ENCODE data around the gene GPRIN2. TPM values are rescaled to one million over a fixed set of nuclear protein-coding genes. Genes with fewer than 3 reads are reported as not detected.
A peak's percentile ranks its signal among the peaks of the same experiment; 100 is the strongest.

Gene GPRIN2
- total RNA-seq, 4 donors from 2014 or later = 0.46 to 0.50 TPM; not detected in 2

DNA sequence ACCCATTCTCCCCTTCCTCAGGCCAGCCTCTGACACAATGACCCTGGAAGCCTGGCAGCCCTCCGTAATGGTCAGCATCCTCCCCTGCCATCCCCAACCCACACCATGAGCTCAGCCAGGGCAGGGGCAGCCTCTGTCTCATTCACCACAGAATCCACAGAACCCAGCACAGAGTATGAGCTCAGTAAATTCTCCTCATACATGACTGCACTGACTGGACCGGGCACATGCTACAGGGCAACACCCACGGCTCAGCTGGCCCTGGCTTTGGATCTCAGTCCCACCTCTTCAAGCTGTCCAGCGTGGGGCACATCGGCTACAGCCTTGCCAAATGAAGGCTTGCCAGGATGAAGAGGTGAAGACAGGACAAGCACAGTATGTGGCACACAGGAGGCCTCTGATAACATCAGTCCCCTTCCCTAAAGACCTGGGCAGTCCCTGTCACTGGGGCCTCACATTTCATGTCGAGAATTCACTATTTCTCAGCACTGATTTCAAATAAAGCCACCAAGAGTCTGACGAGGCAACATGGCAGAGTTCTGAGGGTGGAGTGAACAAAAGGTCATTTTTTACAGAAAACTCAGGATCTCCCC is 7.9 kb downstream of the GPRIN2 start:
- DNase-seq (ENCODE audit: low spot score) (no peak), ATAC-seq (ENCODE audit: low FRiP score) (no peak)
- TF ChIP-seq, protein P1, sequence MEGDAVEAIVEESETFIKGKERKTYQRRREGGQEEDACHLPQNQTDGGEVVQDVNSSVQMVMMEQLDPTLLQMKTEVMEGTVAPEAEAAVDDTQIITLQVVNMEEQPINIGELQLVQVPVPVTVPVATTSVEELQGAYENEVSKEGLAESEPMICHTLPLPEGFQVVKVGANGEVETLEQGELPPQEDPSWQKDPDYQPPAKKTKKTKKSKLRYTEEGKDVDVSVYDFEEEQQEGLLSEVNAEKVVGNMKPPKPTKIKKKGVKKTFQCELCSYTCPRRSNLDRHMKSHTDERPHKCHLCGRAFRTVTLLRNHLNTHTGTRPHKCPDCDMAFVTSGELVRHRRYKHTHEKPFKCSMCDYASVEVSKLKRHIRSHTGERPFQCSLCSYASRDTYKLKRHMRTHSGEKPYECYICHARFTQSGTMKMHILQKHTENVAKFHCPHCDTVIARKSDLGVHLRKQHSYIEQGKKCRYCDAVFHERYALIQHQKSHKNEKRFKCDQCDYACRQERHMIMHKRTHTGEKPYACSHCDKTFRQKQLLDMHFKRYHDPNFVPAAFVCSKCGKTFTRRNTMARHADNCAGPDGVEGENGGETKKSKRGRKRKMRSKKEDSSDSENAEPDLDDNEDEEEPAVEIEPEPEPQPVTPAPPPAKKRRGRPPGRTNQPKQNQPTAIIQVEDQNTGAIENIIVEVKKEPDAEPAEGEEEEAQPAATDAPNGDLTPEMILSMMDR (IDR thresholded peaks at IDR 0.05) = no peak

DNA sequence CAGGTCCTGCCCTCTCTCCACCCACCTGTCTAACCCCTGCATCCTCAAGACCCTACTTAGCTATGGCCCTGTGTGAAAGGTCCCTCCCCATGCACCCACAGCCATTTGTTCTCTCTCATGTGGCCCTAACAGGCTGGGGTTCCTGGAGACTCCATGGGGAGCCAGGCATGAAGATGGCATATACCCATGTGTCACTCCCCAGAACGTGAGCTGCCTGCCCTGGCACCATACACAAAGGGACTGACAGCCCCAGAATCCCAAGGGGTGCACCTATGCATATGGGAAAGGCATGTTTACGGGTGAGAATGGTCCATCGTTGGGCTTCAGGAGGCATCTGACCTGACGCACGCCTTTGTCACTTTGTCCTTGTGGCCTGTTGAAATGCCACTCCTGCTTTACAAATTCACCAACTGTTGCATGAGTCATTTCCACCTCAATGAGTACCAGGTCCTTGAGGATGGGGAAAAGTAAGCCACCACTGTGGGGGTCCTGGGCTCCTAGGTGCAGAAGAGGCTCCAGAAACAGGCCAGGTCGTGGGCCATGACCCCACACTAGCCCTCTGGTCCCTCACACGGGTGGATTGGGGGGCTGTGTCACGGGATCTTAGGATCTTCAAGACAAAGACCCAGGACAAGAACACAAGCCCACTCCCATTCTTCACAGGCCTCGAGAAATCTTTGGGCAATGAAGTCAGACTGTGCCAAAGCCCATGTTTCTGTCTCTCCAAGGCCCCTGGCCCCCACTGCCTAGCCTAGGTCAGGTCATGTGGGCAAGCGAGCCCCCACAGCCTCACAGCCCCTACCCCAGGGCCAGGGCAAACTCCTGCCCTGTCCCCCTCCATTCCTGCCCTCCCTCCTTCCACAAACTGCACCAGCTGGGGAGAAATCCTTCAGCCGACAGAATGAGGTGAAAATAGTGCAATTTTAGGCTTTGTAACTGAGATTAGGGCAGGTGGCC is 8.6 kb downstream of the GPRIN2 start:
- DNase-seq (ENCODE audit: low spot score) (peak; percentile 19), ATAC-seq (ENCODE audit: low FRiP score) (no peak)
- TF ChIP-seq, protein P1 (IDR thresholded peaks at IDR 0.05) = no peak

DNA sequence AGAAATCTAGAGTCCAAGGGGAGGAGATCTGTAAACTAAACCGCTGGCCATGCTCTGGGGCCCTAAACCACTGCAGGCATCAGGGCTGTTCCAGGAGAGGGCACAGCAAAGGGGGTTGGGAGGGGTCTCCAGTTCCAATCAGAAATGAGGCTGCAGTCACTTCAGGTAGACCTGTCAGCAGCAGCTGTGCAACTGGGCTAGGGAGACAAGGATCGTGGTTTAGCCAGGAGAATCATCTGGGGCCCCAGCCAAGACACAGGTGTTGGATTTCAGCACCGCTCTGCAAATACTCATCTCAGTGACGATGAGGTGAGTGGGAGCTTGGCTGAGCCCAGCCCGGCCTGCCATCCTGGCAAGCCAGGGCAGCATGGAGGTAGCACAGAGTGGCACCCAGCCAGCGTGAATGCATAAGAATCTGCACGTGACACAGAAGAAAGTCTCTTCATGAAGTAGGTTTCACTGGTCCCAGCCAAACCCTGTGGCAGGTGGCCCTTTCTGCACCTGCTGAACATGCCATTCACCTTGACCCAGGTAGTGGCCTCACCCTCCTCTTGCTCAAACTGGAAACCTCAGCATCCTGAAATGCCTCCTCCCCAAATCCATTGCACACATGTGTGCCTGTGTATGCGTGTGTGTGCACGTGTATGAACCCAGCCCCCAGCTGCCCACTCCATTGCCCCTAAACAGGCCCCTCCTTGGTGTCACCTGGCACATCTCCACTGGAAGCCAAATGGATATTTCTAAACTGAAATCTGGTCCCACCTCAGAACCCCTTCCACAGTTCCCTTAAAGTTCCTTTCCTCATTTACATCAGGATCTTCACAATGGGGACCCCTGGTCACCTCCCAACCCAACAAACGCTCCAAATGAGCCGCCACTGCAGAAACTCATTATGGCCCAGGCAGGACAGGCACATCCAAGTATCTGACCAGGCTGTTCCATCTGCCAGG is 9.6 kb downstream of the GPRIN2 start:
- TF ChIP-seq, protein P1 (IDR thresholded peaks at IDR 0.05) = no peak
- peak; percentile 20 for DNase-seq (ENCODE audit: low spot score)
- ATAC-seq (ENCODE audit: low FRiP score) = no peak

DNA sequence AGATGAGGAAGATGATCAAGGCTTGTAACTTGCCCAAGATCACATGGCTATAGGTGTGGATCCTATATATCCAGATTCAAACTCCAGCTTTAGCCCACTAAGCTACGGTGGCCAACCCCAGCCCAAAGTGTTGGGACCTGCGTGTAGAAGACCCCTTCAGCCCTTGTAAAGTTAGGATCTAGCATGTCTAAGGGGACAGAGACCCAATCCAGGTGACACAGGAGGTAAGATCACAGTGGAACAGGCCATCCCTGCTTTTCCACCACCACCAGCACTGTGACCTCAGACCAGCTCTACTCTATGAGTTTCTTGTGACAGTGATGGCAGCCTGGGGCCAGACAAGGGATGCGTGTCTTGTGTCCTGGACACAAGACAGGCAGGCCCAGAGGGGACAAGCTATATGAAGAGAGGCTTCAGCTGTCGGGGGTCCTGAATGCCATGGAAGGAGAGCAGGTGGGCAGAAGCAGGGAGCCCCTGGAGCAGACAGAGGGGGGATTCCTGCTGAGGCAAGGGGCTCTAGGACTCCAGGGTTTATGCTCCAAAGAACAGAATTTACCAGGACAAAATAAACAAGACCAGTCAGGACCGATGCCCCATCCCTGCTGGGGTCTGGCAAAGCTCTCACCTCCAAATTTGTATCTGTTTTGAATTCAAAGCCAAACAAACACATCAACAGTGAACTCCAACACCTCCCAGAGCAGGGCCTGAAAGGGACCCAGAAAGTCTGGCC is 10.4 kb downstream of the GPRIN2 start:
- peak; percentile 21 for DNase-seq (ENCODE audit: low spot score)
- TF ChIP-seq, protein P1 (IDR thresholded peaks at IDR 0.05) = no peak
- no peak for ATAC-seq (ENCODE audit: low FRiP score)

DNA sequence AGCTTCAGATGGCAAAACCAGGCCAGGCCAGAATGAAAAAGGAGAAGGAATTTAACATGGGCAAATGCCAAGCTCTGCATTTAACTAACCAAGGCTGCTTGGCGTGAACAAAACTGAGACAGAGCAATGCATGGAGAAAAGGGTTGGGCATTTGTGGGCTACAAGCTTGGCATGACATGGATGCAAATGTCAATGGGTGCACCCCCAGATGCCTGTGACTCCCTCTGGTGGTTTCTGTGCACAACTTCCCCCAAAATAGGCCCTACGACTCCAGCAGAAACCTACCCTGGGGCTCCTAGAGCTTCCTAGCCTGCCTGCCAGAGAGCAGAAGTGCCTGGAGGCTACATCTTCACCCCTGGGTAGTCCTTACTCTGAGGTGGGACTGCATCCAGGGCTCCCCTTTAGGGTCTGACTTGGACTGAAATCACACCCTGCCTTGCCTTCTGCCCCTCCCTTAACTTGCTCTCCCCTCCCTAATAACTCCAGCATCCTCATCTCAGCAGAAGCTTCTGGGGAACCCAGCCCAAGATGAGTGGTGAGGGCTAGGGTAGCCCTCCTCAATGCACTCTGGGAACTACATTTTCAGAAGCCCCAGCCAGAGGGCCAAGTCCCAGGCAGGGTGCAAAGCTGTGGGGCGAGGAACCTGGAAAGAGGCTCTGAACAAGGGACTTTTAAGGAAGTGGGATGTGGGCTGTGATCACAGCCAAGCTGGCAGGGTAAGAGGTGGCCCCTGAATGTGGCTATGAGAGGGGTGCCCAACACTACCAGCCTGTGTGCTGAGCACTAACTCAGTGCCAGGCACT is 11.3 kb downstream of the GPRIN2 start:
- TF ChIP-seq, protein P1 (IDR thresholded peaks at IDR 0.05) = no peak
- ATAC-seq (ENCODE audit: low FRiP score) = no peak
- peak; percentile 20 for DNase-seq (ENCODE audit: low spot score)

All from omental fat pad (tissue), 4 donors.